ENCODE results near the gene RGS9BP.
"Not testable (repeated sequence)": the region's sequence is repeated elsewhere in the genome, so short reads cannot be mapped to it uniquely, and the experiment has no call there.

The RGS9BP gene

GRCh38 chr19:32675720-32676185 lies at the start of gene RGS9BP:
Gene RGS9BP, plus strand, starts transcription at chr19:32675848. Its CDS starts 416 bp downstream, at chr19:32676264.
- no peak for DNase-seq (ENCODE audit: low read depth)

- no peak for DNase-seq (ENCODE audit: low read depth)
Observed at GRCh38 chr19:32626969-32627368, 48.7 kb upstream of the RGS9BP start.

- DNase-seq (ENCODE audit: low read depth) = no peak
Observed at GRCh38 chr19:32627714-32628270, 47.9 kb upstream of the RGS9BP start.

- no peak for DNase-seq (ENCODE audit: low read depth)
Observed at GRCh38 chr19:32630338-32630737, 45.3 kb upstream of the RGS9BP start.

GRCh38 chr19:32631381-32631780 lies 44.3 kb upstream of the RGS9BP start:
- DNase-seq (ENCODE audit: low read depth) = no peak

DNA sequence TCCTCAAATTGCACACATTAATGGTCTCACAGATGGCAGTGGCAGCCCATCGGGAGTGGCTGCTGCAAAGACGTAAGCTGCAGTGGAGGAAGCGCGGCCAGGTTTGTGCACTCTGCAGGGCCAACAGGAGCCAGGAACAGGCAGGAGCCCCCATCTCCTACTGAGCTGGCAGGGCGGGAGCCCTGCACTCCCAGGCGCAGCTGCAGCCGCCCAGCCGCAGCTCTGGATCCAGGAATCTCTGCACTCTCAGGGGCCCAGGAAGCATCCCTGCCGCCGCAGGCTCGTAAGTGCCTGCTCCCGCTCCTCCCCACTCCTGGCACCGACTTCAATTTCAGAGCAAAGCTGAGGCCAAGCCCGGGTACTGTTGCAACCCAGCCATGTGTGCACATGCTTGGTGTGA lies 38.2 kb upstream of the RGS9BP start:
- DNase-seq (ENCODE audit: low read depth) = no peak

- no peak for DNase-seq (ENCODE audit: low read depth)
Observed at GRCh38 chr19:32638625-32639024, 37.0 kb upstream of the RGS9BP start.

GRCh38 chr19:32642771-32643170 lies 32.9 kb upstream of the RGS9BP start:
- DNase-seq (ENCODE audit: low read depth) = no peak

DNA sequence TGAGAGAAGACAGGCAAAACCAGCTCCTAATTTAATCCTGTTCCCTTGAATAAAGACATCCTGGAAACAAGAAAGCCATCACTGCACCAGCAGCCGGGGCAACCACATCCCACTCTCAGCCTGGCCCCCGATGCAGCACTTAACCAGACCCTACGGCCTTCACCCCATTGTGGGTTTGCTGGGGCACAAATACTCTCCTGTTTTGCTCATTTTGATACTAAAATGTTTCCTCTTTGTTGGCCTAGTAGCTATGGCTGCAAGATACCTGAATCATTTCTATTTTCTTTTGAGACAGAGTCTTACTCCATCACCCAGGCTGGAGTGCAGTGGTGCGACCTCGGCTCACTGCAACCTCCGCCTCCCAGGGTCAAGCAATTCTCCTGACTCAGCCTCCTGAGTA lies 29.1 kb upstream of the RGS9BP start:
- DNase-seq (ENCODE audit: low read depth) = no peak

- no peak for DNase-seq (ENCODE audit: low read depth)
Observed at GRCh38 chr19:32647361-32647760, 28.3 kb upstream of the RGS9BP start.

DNA sequence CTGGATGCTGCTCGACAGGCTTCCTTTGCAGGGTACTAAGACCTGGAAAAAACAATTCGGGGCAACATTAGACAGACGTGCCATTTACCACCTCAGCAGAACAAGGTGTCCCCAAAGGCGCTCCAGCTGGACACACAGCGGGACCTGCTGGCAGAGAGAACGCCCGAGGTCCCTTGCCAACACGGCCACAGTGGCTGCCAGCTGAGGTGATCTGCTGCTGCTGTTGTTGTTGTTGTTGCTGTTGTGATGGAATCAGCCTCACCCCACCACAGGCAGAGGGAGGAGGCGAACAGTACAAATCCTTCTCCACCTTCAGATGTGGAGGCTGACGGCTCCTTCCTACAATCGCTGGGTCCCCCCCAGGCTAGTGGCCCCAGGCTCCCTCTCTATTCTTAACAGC lies 25.9 kb upstream of the RGS9BP start:
- DNase-seq (ENCODE audit: low read depth) = no peak

- no peak for DNase-seq (ENCODE audit: low read depth)
Observed at GRCh38 chr19:32650671-32651070, 25.0 kb upstream of the RGS9BP start.

DNA sequence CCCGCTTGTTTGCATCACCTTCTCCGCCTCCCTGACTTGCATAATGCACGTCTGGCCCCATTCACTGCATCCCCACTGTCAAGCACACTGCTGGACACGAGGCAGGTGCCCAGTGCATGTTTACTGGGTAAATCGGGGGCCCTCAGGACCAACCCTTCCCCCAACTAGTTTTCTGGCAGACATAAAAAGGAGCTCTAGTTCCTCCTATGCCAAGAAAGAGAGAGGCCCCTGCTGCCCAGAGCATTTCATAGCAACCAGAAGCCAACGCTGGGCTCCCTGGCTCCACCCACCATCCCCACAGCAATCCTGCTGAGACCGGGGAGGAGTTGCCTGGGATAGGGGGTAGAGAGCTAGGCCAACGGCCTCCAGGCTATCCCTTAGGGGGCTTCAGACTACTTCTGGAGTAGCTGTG lies 23.9 kb upstream of the RGS9BP start:
- DNase-seq (ENCODE audit: low read depth) = no peak

DNA sequence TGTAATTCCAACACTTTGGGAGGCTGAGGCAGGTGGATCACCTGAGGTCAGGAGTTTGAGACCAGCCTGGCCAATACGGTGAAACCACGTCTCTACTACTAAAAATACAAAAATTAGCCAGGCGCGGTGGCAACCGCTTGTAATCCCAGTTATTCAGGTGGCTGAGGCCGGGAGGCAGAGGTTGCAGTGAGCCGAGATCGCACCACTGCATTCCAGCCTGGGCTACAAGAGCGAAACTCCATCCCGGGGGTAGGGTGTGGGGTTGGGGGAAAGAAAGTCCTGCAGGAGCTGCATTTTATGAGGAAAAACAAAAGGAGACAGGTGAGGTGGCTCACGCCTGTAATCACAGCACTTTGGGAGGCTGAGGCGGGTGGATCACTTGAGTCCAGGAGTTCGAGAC lies 23.3 kb upstream of the RGS9BP start:
- DNase-seq (ENCODE audit: low read depth) = not testable (repeated sequence)

DNA sequence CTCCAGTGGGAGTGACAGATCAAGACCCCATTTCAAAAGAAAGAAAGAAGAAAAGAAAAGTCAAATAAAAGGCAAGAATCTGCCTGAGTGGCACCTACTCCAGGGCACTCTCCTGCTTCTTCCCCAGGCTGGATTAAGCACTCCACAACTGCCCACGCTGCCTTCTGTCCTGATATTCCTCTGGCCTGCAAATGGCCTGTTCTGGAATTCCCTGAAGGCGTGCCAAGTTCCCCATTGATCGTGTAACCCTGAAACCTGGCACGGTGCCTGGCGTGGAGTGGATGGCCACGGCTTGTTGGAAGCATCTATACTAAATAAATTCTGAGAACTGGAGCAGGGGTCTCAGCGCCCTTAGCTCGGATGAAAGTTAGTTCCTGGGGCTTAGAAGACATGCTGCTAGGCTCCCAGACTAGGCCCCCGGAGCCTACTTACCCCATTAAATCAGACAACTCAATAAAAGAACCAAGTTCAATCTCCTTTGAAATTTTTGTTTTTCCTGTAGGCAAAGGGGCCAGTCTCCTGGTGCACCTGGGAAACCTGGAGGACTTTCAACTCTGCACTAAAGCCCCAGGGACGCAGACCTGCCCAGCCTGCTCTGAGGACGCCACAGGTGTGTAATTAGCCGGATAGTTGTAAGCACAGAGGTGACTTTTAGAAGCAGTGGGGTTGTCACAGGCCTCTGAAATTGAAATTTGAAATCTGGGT lies 22.6 kb upstream of the RGS9BP start:
- DNase-seq (ENCODE audit: low read depth) = no peak

DNA sequence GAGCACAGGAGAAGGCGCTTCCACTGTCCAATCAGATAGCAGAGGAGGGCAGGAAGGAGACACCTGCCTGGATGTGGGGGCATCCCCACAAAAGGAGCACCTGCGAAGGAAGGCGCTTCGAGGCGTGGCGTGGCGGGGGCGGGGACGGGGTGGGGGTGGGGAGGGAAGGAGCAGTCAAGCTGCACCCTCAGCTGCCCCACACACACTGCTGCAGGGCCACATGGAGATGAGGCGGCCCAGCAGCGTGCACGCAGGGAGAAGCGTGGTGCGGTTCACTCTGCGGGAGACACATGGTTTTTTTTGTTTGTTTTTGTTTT lies 22.1 kb upstream of the RGS9BP start:
- no peak for DNase-seq (ENCODE audit: low read depth)

GRCh38 chr19:32656379-32656778 lies 19.3 kb upstream of the RGS9BP start:
- not testable (repeated sequence) for DNase-seq (ENCODE audit: low read depth)

GRCh38 chr19:32658075-32658474 lies 17.6 kb upstream of the RGS9BP start:
- no peak for DNase-seq (ENCODE audit: low read depth)

DNA sequence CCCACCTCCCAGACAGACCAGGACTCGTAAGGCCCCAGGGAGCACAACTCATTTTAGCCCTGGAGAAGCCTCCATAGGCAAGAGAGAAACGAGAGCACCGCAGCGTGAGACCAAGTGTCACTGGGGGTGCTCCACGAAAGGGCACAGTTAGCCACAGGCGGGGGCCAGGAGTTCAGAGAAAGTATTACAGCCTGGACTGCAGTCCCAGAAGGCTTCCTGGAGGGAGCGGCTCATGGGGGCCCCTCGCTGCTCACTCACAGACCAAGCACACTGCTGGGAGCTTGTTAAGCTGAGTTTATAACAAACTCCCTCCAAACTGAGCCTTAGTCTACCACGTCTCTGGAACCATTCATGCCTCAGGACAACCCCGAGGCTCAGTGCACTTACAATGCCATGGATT lies 17.1 kb upstream of the RGS9BP start:
- no peak for DNase-seq (ENCODE audit: low read depth)

DNA sequence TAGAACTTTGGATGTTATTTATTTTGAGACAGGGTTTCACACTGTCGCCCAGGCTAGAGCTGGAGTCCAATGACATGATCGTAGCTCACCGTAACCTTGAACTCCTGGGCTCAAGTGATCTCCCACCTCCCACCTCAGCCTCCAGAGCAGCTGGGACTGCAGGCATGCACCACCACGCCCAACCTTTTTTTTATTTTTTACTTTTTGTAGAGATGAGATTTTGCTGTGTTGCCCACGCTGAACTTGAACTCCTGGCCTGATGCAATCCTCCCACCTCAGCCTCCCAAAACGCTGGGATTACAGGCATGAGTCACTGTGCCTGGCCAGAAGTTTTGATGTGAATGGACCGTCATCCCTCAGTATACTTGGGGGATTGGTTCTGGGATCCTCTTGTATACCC lies 14.3 kb upstream of the RGS9BP start:
- DNase-seq (ENCODE audit: low read depth) = no peak

- no peak for DNase-seq (ENCODE audit: low read depth)
Observed at GRCh38 chr19:32662186-32662585, 13.5 kb upstream of the RGS9BP start.

DNA sequence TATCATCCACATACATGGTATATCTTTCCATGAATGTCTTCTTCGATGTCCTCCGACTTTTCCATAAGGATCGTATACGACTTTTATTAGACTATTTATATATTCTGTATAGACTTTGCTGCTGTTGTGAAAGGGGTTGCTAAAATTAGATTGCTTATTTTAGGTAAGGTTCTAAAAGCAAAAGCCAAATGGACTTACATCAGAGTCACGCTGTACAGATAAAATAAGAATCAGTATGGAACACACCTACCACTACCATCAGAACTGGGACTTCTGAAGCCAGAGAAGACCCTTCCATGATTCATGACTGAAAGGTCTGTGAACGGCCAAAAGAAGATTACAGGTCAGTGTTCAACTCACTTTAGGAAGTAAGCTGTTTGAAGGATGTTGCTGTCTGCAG lies 9.6 kb upstream of the RGS9BP start:
- no peak for DNase-seq (ENCODE audit: low read depth)

DNA sequence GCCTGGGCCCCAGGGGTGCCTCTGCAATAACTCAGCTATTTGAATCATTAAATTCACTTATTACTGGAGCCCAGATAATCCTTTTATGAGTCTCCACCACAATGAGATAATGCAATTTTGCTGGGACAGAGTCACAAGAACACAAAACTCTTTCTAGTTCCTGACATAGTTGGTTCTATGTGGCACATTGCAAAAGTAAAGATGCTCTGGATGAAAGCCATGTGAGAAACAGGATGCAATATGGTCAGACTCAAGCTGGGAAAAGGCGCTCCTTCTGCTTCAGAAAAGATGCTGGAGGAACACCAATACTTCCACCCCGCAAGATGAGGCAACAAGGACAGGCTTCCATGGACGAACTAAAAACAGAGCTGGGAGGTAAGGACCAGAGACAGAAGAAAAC lies 6.3 kb upstream of the RGS9BP start:
- DNase-seq (ENCODE audit: low read depth) = peak; percentile 17

DNA sequence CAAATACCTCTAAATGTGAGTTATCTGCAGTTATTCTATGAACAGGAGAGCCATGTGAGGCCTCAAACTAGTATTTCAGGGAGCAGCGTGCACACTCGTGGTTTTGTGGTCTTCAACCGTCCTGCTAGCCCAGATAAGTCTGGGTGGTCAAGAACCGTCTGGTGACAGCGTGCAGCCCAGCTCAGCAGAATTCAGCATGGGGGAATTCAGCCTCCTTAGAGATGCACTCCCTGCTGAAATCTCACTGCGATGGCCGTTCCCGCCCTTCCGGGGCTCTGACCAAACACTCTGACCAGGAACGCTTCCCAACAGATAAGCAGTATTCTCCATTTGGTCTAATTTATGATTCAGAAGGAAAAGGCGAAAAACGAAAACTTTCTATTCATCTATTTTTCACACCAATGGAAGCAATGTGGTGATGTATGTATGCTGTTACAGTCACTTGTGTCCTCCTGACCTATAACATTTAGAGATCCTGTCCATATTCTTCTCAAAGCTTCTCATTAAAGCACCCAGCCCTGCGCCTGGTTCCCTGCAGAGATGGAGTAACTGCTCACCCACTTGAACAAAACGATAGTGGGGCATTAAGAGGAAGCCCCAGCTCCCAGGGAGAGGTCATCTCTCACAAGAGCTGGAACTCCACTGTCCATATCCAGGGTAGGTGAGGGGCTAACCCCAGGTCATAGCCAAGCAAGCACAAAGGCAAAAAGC lies 3.6 kb upstream of the RGS9BP start:
- no peak for DNase-seq (ENCODE audit: low read depth)
